Stimulated activated CD4-positive, alpha-beta T cell treated with anti-CD3 and anti-CD28 coated beads, Interleukin-12 subunit alpha, Interleukin-12 subunit beta, amount 100 ng/mL, for 48 hours (primary cell): ENCODE results near the gene TDP2.
"Not testable (repeated sequence)": the region's sequence is repeated elsewhere in the genome, so short reads cannot be mapped to it uniquely, and the experiment has no call there.

Source experiments
- DNase-seq, 3 donors: peaks; one replicate each; pipeline ENCODE4 v3.0.0-alpha.2; 2020; ENCODE audit warnings: low read depth in 2 of 3, low spot score in 1 of 3

TDP2 gene

GRCh38 chr6:24650365-24650764, 16.3 kb downstream of the TDP2 start:
- no peak for DNase-seq

GRCh38 chr6:24649691-24650090, 17.0 kb downstream of the TDP2 start:
- no peak for DNase-seq

GRCh38 chr6:24648276-24648675, 18.4 kb downstream of the TDP2 start:
- DNase-seq, result no peak

- no peak for DNase-seq
These were observed 19.9 kb downstream of the TDP2 start for GRCh38 chr6:24646771-24647170.

GRCh38 chr6:24644377-24644776, 22.3 kb downstream of the TDP2 start:
- no peak for DNase-seq

GRCh38 chr6:24643920-24644319, 22.8 kb downstream of the TDP2 start:
- DNase-seq, result no peak

GRCh38 chr6:24642061-24642460, 24.6 kb downstream of the TDP2 start:
- no peak for DNase-seq

GRCh38 chr6:24640631-24641030, 26.1 kb downstream of the TDP2 start:
- not testable (repeated sequence) for DNase-seq

DNA sequence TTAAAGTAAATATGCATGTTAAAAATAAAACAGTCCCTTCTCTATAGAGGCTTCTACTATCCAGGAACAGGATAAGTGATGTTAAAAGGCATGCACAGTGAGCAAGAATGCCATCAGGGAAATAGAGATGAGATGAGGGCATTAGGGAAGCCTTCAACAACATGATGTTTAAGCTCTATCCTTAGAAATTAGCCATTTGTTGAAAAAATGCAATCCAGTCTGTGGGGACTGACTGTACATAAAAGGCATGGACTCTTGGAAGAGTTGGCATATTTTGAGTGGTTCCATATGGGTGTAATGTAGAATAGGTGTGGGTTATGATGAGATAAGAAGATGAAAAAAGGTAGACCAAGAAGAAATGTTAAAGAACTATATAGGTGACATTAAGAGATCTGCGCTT, 26.5 kb downstream of the TDP2 start:
- DNase-seq, result no peak

DNA sequence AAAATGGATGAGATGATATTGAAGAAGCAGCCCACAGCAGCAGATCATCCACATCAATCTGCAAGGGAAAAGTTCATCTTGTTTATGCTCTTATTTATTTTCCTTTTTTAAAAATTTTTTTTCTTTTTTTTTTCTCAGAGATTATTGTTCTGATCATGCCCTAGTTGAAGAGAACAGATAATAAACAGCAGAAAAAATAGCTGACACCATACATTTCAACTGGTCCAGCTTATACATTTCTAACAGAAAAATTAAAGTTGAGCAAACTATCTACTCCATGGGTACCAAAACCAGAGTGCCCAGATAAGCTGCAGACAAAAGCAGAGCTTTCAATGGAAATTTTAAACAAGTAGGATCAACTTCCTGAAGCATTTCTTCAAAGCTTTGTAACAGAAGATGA, 30.0 kb downstream of the TDP2 start:
- no peak for DNase-seq

DNA sequence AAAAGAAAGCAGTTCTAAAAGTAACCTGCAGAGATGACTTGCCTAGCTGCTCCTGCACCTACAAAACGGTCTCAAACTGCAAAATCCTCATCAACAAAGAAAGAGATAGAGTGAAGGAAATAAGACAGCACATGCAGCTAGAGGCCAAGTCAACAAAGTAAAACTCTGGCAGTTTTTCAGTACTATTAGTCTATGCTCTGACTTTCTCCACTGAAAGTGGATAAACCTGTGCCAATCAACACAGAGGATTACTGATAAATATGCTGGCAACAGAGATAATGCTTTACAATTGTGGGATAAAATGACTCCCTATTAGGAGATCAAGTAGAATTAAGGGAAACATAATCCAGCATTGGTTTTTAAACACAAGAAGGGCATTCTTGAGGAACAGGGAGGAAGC, 34.1 kb downstream of the TDP2 start:
- no peak for DNase-seq

- no peak for DNase-seq
These were observed 35.0 kb downstream of the TDP2 start for GRCh38 chr6:24631671-24632070.

DNA sequence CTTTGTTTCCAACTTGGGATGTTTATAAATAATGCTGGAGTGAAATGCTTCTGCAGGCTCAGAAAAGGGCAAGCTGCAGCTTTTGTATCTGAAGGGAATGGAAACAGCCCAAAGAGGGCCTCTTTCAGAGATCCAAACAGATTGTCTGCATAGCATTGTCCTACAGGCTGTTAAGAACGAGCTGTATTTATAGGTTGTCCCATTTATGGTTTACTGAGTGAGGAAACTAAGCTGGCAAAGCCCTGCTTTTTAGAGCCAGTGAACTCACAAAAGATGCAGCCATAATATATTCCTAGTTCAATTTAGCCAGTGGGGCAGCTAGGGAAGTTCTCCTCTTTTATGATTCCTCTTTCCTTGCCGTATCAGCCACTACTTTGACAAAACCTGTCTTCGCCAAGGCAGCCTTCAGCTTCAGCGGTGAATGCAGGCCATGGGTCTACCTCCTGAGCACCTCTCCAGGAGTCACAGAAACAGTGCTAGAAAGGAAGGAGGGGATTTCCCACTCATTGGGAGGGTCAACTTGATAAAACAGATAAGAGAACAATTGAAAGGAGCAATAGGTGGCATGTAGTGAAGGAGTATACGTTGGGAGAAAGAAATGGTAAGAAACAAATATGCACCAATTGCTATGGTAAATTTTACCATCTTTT, 35.7 kb downstream of the TDP2 start:
- no peak for DNase-seq

GRCh38 chr6:24621626-24622289, 44.9 kb downstream of the TDP2 start:
- no peak for DNase-seq

DNA sequence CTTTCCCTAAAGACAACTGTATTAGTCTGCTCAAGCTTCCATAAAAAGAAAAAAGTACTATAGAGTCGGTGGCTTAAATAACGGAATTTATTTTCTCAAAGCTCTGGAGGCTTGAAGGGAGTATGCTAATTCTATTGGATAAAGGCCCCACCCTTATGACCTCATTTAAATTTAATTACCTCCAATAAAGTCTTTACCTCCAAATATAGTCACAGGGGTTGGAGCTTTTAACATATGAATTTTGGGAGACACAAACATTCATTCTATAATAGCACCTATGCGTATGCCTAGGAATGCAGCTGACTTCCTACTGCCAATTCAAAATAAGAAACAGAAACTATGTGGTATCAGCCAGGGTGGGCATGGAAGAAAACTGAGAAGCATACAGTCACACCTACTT, 46.1 kb downstream of the TDP2 start:
- DNase-seq, result no peak

- DNase-seq, result no peak
These were observed 47.0 kb downstream of the TDP2 start for GRCh38 chr6:24619661-24620060.

- no peak for DNase-seq
These were observed 52.1 kb downstream of the TDP2 start for GRCh38 chr6:24614648-24615047.

GRCh38 chr6:24614043-24614420, 52.7 kb downstream of the TDP2 start:
- no peak for DNase-seq

DNA sequence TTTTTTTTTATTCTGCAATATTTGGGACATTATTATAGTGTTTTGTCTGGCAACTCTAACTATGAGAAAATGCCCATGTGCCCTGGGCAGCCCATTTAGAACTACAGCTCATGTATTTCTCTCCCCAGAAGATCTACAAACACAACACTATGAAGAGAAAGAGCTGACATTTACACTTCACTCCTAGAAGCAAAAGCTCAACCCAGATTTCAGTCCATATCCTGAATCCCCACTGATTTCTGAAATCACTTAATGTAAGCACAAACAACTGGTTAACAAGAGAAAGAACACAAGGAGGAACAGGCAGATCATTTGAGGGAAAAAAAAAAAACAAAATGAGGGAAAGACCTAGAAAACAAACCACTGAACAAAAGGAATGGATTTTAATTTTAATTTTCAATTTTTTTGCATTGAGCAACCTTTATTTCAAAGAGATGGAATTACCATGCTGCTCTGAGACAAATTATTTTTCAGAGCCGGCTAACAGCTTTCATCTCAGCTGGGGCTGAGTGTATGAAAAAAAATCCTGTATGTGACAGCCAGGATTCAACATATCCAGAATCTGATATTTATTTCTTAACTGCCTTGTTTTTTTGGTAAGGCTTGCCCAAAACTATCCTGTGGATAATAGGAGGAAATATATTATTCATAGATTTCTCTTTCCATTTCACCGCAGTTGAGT, 53.2 kb downstream of the TDP2 start:
- DNase-seq, result no peak

DNA sequence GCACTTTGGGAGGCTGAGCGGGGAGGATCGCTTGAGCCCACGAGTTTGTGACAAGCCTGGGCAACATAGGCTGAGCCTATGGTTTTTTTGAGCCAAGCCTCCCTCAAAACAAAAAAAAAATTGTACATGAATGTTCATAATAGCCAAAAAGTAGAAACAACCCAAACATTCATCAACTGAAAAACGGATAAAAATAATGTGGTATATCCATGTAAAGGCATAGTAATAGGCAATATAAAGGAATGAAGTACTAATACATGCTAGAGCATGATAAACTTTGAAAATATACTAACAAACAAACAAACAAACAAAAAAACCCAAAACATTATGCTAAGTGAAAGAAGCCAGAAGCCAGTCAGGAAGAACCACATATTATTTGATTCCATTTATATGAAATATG, 56.0 kb downstream of the TDP2 start:
- DNase-seq, result no peak

GRCh38 chr6:24607310-24608105, 59.2 kb downstream of the TDP2 start:
- no peak for DNase-seq
